HK-2 (cell line): ENCODE results near the gene RELCH.

Experiments used
- DNase-seq: peaks from one replicate; pipeline ENCODE4 v3.0.0-alpha.2; 2018; ENCODE audit not compliant: unreplicated experiment

The RELCH gene

DNA sequence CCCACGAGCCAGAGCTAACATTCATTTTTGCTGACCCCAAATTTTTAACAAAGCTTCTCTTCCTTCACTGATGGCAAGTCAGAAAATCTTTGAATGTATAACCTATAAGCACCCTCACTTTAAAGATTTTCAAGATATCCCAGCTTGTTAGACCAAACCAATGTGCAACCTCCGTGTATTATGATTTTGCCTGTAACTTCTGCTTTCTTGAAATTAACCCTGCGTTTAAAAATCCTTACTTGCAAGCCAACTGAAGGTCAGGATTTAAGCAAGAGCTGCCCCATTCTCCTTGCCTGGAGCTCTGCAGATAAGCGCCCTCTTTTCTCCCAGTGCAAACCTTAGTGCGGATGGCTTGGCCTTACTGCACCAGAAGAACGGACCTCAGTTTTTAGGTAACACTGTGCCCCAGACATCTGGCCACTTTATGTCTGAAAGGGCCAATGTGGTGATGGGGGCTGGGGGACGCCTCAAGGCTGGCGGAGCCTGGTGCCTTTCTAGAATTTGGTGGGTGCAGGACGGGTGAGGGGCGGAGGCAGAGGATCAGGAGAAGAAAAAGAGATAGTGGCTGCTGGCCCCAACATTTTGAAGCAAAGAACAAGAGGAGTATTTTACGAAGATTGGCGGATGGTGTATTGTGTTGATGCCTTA is 137.2 kb downstream of the RELCH start:
- DNase-seq = no peak

DNA sequence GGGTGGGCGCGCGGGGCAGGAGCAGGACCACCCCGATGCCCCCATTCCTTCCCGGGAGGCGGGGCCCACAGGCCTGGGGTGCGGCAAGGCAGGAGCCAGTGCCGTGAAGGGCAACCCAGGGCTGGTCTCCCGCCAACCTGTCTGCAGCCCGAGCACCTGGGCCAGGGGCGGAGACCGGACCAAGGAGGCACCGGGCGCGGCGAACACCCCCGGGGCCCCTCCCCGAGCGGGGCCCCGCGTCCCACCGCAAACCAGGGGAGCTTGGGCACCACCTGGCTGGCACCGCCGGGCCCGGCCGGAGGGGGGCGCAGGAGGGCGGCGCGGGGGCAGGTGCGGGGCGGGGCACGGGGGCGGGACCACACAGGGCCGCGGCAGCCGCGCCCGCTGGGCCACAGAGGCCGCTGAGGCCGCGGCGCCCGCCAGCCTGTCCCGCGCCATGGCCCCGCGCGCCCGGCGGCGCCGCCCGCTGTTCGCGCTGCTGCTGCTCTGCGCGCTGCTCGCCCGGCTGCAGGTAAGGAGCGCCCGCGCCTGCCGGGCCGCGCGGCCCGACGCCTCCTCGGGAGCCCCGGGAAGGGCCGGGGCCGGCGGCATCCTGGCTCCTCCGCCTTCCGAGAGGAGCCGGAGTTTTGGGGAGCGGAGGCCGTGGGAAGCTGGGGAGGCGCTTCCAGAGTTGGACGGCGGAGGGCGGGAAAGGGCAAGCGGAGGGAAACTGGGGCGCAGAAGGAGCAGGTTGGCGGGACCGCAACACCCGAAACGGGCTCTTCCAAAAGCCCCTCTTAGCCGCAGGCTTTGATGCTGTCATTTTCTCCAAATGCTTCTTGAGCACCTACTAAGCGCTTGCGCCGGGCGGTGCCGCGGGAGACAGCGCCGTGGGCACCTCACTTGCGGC is 138.1 kb downstream of the RELCH start, which contains the start of gene TNFRSF11A:
Gene TNFRSF11A, plus strand, starts transcription at position 394 of the 889 bp plus-strand sequence. Its CDS starts 43 bp downstream, at position 437.
- peak; percentile 56 for DNase-seq

DNA sequence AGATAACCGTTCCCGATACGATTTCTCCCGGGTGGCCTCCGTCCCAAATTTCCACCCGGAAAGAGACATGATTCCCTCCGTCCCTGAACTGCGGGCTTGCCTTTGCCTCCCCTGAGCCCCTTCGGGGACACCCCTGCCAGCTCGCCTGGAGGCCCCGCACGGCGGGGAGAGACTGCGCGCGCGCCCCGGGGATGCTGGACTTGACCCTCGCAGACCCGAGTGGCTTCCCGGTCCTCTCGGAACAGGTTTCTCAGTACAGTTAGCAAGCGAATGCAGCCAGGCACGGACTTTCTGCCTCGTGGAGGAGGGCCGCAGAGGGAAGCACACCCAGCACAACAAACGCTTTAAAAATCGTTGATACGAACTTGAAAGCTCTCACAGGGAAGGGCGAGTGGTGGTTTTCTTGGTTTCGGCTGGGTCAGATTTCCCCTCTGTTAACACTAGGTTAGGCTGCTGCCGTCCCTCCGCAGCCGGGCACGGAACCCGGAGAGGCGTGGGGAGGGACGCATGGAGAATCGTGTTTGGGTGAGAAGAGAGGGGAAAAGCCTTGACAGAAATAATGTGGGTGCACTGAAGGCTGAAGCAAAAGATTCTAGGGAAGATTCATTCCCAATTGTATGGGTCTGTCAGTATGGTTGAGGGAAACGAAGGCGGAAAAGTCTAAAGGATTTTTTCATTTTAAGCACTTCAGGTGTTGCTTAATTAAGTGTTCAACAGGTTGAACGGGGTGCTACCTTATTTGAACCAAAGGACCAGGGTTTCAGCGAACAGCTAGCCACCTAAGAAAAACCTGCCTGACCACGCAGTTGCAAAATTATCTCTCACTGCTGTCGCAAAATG is 139.0 kb downstream of the RELCH start:
- no peak for DNase-seq

DNA sequence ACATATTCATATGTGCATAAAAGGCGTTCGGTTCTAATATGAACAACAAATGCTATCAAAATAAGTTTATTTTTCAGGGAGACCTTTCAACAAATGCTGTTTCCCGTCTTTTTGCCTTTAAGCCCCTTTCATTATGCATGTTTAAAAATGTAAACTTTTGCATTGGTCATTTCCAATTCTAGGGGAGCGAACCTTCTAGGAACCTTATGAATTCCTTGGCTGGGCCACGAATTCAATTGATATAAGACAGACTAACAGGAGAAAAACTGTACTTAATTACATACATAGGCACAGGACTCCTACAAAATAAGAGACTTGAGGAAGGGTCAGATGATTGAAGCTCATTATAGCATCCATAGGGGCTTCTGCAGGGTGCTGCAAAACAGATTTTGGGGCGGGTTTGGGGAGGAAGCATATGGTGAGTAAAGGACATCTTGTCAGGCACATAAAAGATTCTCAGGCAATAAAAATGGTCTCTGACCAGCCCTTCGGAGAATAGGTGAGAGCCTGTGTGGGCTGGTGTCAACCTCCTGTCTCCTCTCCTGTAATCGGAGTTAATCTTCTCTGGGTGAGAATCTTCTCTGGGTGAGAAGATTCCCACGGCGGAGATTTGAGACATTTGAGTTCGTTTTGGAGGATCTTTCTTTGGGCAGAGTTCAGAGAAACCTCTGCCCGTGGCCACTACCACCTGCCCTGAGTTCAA is 139.7 kb downstream of the RELCH start:
- DNase-seq = no peak

DNA sequence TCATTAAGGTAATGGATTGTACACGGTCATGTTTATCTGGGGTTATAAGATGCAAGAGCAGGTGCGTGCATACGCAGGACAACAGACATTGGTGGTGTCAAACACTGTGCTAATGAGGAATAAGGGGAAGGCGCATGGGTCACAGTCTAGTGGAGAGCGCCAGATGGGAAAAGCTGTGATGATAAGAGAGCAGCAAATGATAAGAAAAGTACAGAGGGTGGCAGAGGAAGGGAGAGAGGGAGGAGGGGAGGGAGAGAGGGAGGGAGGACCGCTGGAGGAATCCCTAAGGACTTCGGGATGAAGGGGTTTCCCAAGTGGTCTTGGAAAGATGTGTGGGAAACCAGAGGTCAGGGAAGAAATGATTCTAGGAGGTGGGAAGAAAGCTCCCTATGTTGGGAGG is 140.9 kb downstream of the RELCH start:
- DNase-seq = no peak

DNA sequence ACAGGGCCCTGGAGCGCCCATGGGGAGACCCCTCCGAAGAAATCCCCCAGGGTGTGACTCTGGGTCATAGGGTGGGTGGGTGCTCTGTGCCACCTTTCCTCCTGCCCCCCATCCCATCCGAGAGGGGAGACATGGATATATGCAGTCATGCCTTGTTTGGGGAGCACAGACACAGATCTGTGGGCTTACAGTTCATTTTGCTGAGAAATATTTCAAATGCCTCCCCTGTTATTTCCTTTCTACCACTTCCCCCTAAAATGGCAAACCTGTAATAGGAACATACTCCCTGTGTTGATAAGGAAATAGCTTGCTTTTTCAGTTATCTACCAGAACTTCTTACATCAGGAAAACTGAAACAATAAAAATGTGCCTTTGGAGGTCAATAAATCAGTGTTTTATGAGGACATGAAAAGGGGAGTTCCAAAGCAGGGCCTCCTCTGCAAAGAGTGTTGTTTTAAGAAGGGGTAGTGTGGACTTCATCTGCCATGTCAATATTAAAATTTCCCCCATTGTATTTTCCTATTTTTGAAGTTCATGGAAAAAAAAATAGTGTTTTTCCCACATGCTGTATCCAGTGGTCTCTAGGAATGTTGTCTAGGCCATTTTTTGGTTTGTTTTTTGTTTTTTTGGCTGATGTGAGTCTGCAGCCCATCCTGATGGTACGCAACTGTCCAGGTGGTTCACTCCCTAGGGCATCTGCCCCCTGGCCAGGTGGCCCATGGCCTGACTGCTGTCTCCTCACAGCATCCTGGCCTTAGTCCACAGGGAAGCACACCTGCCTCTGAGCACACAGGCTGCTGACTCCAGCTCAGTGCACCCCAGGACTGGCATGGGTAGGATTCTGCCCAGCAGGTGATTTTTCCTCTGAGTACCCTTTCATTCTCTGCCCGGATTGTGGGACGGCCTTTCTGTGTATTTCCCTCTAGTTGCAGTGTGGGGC is 141.8 kb downstream of the RELCH start:
- no peak for DNase-seq

DNA sequence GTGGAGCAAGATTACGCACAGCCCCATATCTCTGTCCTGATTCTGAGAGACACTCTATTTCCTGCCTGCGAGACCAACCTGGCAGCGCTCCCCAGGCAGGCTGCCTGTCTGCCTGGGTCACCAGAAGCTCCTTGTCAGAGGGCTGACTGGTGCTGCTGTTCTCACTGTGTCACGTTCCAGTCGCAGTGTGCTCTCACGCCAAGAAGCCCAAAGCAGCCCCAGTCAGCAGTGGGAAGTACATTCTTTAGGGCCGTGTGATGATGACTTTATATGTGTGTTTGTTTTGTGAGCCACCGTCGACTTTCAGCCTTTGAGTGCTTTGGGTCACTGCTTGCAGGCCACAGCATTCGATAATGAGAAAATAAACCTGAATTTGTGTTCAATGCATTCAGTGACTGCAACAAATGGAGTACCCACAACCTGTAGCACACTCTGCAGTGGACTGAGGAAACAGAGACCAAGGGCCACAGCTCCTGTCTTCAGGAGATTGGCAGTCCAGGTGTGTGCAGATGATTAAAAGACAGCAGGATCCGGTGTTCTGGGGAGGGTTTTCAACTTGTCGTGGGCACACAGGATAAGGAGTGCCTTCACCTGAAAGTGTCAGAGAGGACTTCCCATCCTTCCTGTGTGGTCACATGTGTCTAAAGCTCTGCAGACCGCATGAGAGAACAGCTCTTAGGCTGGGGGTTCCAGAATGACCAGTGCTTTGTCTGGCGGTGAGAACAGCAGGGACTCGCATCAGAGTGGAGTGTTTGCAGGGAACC is 142.8 kb downstream of the RELCH start:
- peak; percentile 53 for DNase-seq

DNA sequence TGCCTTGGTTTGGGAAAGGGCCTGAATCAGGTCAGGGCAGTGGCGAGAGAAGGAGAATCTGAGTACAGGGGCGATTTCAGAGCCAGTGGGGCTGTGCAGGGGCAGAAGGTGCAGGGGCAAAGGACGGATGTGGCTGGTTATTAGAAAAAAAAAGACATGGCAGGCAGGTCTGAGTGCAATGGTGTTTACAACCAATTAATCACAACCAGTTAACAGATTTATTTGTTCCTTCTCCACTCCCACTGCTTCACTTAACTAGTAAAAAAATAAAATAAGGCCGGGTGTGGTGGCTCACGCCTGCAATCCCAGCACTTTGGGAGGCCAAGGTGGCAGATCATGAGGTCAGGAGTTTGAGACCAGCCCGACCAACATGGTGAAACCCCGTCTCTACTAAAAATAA is 143.6 kb downstream of the RELCH start:
- DNase-seq = no peak

DNA sequence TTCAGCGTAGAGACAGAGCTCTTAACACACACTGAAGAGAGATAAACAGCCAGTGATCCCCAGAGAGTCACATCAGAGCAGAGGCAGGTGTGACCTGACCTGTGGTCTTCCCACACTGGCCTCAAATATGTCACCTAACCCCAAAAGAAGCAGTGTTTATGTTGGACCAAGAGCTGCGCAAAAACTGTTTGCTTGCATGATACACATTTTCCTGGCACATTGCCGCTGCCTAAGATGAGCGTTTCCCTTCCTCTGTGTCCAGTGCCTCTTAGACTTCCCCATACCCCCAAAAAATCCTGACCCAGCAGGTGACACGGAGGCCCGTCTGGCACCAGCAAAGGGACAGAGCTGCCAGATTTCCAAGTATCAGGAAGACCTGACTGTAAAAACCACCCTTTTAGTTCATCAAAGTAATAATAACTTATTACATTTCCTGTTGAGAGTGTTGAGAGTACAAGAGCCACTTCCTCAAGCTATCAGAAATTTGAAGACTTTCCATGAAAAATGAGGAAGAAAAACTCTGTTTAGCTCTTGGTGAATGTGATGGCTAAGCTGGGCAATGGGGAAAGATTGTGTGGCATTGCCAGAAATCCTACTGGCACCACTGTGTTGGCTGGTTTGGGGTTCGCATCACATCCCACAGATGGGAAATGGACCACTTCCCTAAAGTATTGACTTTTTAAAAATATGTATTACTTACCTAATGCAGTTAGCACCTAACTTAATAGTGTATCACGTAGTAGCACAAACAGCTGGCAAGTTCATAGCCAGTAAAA is 144.7 kb downstream of the RELCH start:
- no peak for DNase-seq

DNA sequence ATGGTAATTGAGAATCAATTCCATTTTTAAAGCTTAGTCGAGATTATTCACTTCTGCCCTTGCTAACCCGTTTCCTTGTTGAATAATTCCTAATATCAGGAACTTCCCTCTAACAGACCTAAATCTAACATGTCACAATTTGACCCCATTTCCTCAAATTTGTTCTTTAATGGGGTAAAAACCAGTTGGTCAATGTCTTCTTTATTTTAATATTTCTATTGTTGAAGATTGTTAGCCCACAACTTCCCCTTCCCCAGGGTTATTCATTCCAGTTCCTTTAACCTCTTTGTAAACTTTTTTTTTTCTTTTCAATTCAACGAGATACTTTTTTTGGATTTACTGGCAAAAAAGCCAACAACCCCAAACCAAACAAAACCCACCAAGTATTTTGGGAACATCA is 145.4 kb downstream of the RELCH start:
- DNase-seq = no peak

DNA sequence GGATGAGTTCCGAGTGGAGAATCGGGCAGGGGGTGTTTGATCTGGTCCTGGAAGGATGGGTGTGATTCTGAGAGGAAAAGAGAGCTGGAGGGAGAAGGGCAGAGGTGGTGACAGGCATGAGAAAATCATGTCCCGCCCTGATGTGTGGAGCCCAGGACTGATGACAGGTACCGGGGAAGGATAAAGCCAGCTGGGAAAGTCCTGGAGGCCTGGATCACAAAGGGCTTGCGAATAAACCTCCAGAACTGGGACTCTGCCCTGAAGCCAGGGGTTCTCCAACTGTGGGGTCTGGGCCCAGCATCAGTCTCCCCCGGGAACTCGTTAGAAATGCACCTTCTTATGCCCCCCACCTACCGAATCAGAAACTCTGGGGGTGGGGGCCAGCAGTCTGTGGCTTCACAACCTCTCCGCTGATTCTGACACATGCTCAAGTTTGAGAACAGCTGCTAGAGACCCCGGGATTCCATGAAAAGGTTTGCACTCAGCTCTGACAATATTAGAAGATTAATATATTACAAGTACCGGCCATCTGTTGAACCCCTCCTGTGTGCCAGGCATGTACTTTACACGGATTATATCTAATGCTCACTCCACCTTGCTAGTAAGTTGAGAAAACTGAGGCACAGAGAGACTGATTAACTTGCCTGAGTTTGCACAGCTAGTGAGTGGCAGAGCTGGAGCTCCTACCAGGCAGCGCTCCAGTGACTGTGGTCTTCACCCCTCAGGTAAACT is 146.1 kb downstream of the RELCH start:
- no peak for DNase-seq

DNA sequence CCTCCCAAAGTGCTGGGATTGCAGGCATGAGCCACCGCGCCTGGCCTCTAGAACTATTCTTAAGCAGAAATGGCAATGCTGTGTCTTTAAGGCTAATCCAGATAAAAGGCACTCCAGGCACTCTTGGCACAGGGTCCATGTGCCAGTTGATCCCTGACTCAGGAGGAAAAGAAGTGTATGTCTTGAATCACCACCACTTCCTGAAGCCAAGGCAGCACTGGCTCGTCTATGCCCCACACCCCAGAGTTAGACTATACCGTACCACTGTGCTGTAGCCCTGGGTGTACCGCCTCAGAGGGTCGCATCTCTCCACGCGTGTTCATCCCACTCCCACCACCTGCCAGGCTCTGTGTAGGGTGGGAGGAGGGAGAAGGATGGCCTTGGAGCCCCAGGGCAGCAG is 147.1 kb downstream of the RELCH start:
- no peak for DNase-seq

DNA sequence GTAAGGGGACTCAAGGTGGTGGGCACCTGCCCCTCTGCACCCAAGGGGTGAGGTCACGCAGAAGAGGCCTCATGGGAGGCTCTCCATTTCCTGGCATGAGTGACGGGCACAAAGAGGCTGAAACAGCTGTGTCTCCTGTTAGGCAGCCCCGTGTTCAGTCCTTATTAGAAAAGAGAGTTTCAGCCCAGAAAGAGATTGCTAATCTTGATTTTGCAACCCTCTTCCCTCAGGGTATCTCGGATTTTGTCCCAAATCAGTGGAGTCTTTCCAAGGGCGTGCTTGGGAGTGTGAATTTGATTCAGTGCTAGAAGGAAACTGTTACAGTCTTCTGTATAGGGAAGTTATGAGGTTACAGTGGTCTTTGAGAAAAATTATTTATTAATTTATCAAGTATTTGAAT is 148.4 kb downstream of the RELCH start:
- DNase-seq = no peak

DNA sequence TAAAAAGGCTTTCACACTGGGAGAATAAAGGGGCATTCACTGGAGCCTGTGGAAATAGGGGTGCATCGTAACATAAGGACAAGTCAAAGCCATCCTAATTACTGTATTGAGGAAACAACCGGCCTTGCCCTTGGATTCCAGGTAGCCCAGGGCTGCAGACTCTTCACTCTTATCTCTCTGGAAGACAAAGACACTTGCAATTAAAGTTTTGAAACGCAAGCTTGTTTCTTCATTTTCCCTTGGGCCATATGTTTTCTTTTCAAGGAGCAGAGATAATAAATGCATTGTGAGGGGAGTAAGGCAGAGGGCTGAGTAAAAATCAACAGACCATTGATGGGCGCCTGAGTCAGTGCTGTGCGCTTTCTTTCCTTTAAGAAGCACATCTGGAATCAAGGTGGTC is 149.6 kb downstream of the RELCH start:
- no peak for DNase-seq

DNA sequence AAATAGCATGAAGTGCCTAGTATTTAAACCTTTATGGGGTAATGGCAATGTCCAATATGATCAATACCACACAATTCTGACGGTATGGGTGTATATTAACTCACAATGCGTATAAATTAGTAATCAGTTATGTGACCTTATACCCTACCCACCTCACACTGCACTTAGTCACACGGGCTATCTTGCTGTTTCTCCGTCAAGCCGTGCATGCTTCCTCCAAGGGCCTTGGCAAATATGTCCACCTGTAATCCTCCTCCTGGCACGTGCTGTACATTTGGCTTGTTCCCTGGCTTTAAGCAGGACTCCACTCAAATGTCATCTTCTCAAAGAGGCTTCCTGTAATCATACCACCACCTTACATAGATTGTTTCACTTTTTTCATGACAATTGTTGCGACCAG is 150.3 kb downstream of the RELCH start:
- no peak for DNase-seq

DNA sequence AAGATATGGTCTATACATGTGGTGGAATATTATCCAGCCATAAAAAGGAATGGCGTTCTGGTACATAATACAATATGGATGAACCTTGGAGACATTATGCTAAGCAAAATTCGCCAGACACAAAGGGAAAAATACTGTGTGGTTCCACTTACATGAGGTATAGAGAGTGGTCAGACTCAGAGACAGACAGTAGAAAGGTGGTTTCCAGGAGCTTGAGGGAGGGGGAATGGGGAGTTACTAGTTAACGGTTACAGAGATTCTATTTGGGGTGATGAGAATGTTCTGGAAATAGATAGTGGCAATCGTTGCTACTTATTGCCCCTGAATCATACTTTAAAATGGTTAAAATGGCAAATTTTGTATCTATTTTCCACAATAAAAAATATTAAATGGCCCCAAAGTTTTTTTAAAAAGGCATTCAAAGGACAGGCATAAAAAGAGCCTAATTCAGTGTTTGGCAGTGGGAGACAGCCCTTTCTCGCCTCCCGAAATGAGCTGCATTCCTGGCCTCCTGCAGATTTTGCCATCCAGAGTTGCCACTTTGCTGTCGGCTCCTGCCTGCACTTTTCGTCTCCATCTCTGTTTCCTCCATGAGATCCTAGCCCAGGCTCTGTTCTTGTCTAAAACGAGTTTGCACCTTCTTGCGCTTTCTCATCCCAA is 151.5 kb downstream of the RELCH start:
- DNase-seq = no peak

DNA sequence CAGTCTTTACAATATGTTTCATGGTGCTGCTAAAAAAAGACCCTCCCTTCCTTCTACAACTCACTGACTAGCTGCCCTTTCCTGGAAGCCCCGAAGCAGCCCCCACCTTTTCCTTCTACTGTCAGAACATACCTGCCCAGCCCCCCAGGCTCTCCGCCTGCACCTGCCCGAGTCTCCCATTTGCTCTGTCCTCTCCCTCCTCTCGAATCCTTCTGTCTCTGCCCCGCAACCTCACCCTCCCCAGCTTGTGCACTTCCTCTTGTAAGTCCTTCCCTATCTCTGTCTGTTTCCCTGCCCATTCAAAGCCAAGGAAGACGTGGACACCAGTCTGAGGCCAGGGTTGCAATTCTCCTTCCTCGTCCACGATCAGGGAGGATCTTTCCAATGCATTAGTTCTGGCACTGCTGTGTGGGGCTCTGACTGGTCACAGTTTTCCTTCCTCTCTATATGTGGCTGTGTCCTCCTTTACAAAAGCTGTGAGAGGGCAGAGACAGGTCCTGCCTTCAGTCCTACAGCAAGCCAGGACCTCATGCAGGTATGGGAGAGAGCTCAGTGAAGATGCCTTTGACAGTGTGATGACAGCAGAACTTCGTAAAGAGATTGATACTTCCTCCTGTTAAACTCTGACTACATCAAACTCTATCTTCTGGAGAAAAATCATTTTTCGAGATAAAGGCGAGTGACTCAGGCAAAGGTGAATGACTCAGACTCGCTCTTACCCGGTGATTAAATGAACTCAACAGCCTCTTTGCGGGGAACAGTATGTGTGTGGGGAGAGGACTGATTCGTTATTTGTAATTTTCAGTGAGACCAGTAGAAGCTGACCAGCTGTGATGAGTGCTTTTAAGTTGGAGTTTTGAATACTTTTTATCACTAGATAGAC is 152.3 kb downstream of the RELCH start:
- DNase-seq = no peak
